Measurements from ENCODE around the gene GRIK4.
"Not testable (repeated sequence)": the region's sequence is repeated elsewhere in the genome, so short reads cannot be mapped to it uniquely, and the experiment has no call there.

DNA sequence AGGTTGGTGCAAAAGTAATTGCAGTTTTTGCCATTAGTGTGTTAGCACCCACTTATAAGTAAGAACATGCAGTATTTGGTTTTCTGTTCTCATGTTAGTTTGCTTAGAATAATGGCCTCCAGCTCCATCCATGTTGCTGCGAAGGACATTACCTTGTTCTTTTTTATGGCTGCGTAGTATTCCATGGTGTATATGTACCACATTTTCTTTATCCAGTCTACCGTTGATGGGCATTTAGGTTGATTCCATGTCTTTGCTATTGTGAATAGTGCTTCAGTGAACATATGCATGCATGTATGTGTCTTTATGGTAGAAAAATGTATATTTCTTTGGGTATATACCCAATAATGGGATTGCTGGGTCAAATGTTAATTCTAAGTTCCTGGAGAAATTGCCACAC, 71.0 kb downstream of the GRIK4 start:
- TF ChIP-seq USF2 (CRISPR knock-in tag; IDR thresholded peaks at IDR 0.05); FOXA3 (CRISPR knock-in tag; conservative IDR thresholded peaks at IDR 0.05 in 1 of 2, IDR thresholded peaks at IDR 0.05 in 1 of 2); HNRNPK (IDR thresholded peaks at IDR 0.05; ENCODE audit: low read depth, low read length, poor library complexity, severe bottlenecking); CTCF (IDR thresholded peaks at IDR 0.05 in 2 of 3, conservative IDR thresholded peaks at IDR 0.05 in 1 of 3; ENCODE audit: insufficient read depth in 2 of 3, low read depth in 1 of 3, low read length in 3 of 3); EZH2 (IDR thresholded peaks at IDR 0.05; ENCODE audit: borderline replicate concordance, low read depth, low read length); RFX1 (IDR thresholded peaks at IDR 0.05); CC2D1A (IDR thresholded peaks at IDR 0.05); CHAMP1 (IDR thresholded peaks at IDR 0.05): not testable (repeated sequence)
- TF ChIP-seq, protein P1, sequence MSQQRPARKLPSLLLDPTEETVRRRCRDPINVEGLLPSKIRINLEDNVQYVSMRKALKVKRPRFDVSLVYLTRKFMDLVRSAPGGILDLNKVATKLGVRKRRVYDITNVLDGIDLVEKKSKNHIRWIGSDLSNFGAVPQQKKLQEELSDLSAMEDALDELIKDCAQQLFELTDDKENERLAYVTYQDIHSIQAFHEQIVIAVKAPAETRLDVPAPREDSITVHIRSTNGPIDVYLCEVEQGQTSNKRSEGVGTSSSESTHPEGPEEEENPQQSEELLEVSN (IDR thresholded peaks at IDR 0.05; ENCODE audit: borderline replicate concordance in 1 of 2, extremely low read depth in 1 of 2, insufficient read depth in 1 of 2, insufficient read length in 1 of 2, low read depth in 1 of 2, low read length in 1 of 2, poor library complexity in 1 of 2, severe bottlenecking in 1 of 2): not testable (repeated sequence)

All from K562 (cell line).